Thoracic aorta (tissue), 2 donors: ENCODE data around the gene WAPL. TPM values are rescaled to one million over a fixed set of nuclear protein-coding genes. Genes with fewer than 3 reads are reported as not detected.

ENCODE experiments used
- ATAC-seq: fragments of 150-250 bp; one replicate; pipeline ENCODE4 v1.8.0; 2017; ENCODE audit warnings: low read depth; ENCODE audit not compliant: insufficient number of reproducible peaks, low FRiP score
- DNase-seq: peaks from one replicate; pipeline ENCODE4 v3.0.0-alpha.2; 2020; ENCODE audit warnings: low spot score
- H3K27ac ChIP-seq, 2 donors: fragments of 200-600 bp; sonication (generic); 1 replicate in 1 of 2; 2 replicates in 1 of 2; pipeline ENCODE4 v1.5.1; 2016; ENCODE audit warnings: mild to moderate bottlenecking in 2 of 2, moderate library complexity in 2 of 2
- H3K27me3 ChIP-seq: fragments of 200-600 bp; sonication (generic); replicated peaks from 2 replicates; pipeline ENCODE4 v1.6.0; 2016; ENCODE audit warnings: mild to moderate bottlenecking; ENCODE audit not compliant: insufficient read depth
- H3K36me3 ChIP-seq: fragments of 200-600 bp; sonication (generic); one replicate; pipeline ENCODE4 v1.5.1; 2016
- H3K4me1 ChIP-seq, 2 donors: fragments of 200-600 bp; sonication (generic); 1 replicate in 1 of 2; 2 replicates in 1 of 2; pipeline versions ENCODE4 v1.5.1 to v1.6.0; 2016; ENCODE audit warnings: low read depth in 2 of 2, mild to moderate bottlenecking in 1 of 2; ENCODE audit not compliant: control insufficient read depth in 1 of 2
- H3K4me3 ChIP-seq: fragments of 200-600 bp; sonication (generic); 2 replicates; pipeline ENCODE4 v1.5.1; 2016; ENCODE audit warnings: mild to moderate bottlenecking
- H3K9me3 ChIP-seq: fragments of 200-600 bp; sonication (generic); 2 replicates; pipeline ENCODE4 v1.5.1; 2016
- total RNA-seq, 2 donors: library from RNA; depleted of rRNA; stranded (reverse); fragments of >200 nt; gene quantifications; one replicate each; pipeline versions ENCODE4 v1.1.0 to v1.2.3, GENCODE V29; 2016
- TF ChIP-seq, protein P1 (sequence below): fragments of 200-600 bp; sonication (generic); IDR thresholded peaks from one replicate; pipeline ENCODE4 v1.5.1; 2019; ENCODE audit warnings: antibody characterized with exemption

The WAPL gene
- total RNA-seq, 2 donors from 2014 or later: 25.9 to 52.7 TPM

DNA sequence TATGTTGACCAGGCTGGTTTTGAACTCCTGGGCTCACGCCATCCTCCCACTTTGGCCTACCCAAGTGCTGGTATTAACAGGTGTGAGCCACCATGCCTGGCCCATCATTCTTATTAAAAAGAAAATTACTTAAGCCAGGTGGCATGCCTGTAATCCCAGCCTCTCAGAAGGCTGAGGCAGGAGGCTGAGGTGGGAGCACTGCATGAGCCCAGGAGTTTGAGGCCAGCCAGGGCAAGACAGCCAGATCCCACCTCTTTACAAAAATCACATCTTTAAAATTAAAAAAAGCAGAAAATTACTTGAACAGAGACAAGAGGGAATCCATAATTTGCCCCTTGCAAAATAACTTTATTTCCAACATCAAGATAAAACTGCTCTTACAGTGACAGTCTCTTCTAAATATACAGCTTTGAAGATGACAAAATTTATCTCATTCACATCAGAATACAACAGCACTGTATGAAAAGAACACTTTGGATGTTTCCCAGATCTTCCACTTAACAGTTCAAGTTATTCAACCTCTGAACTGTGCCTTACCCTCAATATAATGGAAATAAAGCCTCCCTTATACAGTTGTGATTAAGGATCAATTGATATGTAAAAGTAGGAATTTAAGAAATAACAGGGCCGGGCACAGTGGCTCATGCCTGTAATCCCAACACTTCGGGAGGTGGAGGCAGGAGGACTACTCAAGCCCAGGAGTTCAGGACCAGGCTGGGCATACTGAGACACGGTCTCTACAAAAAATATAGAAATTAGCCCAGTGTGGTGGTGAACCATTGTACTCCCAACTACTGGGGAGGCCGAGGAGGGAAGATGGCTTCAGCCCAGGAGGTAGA lies 10.3 kb downstream of the WAPL start:
- peaks cover 17% of the 10 kb centered on the region for H3K36me3 ChIP-seq
- no peak overlapping the region for H3K27ac ChIP-seq
- H3K9me3 ChIP-seq: no peaks in the 10 kb centered on the region
- TF ChIP-seq, protein P1, sequence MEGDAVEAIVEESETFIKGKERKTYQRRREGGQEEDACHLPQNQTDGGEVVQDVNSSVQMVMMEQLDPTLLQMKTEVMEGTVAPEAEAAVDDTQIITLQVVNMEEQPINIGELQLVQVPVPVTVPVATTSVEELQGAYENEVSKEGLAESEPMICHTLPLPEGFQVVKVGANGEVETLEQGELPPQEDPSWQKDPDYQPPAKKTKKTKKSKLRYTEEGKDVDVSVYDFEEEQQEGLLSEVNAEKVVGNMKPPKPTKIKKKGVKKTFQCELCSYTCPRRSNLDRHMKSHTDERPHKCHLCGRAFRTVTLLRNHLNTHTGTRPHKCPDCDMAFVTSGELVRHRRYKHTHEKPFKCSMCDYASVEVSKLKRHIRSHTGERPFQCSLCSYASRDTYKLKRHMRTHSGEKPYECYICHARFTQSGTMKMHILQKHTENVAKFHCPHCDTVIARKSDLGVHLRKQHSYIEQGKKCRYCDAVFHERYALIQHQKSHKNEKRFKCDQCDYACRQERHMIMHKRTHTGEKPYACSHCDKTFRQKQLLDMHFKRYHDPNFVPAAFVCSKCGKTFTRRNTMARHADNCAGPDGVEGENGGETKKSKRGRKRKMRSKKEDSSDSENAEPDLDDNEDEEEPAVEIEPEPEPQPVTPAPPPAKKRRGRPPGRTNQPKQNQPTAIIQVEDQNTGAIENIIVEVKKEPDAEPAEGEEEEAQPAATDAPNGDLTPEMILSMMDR: no peak
- ATAC-seq (no peak), DNase-seq (no peak)
- H3K4me3 ChIP-seq: no peak overlapping the region
- H3K27me3 ChIP-seq: no peaks in the 10 kb centered on the region
- peaks cover 29 to 52% of the 10 kb centered on the region in 2 donors for H3K4me1 ChIP-seq

DNA sequence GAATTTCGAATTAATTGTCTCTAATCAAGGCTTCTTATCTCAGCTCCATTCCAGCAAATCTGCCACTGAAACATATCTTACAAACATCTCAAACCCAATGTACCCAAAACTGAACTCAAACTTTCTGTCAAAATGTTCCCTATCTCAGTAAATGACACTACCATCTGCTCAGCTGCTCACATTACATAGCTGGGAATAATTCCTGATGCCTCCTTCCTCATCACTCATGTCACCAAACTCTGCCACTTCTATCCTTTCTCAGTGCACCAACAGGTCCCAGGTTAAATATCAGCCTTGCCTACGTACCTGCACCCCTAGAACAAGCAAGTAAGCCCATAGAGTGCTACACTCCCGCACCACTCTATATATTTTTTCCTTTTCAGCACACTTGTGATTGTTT lies 12.4 kb downstream of the WAPL start:
- no peak overlapping the region for H3K4me3 ChIP-seq
- no peak overlapping the region for H3K27ac ChIP-seq
- TF ChIP-seq, protein P1: no peak
- ATAC-seq: no peak
- peaks cover 33 to 40% of the 10 kb centered on the region in 2 donors for H3K4me1 ChIP-seq
- no peaks in the 10 kb centered on the region for H3K9me3 ChIP-seq
- DNase-seq: no peak
- peaks cover 8% of the 10 kb centered on the region for H3K36me3 ChIP-seq
- no peaks in the 10 kb centered on the region for H3K27me3 ChIP-seq

DNA sequence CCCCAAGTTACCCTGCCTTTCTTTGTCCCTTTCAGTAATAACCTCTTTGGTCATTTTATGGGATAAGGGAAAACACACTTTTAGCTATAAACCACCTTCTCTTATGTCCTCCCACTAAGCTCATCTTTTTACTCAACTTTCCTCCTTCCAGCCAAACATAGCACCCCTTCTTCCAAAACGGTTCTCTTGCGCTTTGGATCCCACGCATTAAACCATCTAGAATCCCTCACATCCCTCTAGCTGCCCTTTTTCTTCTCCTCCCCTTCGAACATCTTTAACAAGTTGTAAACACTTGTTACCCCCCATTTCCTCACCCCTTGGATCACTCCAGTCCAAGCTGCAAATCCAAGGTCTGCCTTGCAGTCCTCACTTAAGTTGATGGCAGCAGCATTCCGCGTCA lies 13.4 kb downstream of the WAPL start:
- TF ChIP-seq, protein P1: no peak
- no peak overlapping the region for H3K27ac ChIP-seq
- peaks cover 32 to 34% of the 10 kb centered on the region in 2 donors for H3K4me1 ChIP-seq
- peaks cover 4% of the 10 kb centered on the region for H3K36me3 ChIP-seq
- DNase-seq (no peak), ATAC-seq (no peak)
- H3K27me3 ChIP-seq: no peaks in the 10 kb centered on the region
- H3K4me3 ChIP-seq: no peak overlapping the region
- H3K9me3 ChIP-seq: no peaks in the 10 kb centered on the region

DNA sequence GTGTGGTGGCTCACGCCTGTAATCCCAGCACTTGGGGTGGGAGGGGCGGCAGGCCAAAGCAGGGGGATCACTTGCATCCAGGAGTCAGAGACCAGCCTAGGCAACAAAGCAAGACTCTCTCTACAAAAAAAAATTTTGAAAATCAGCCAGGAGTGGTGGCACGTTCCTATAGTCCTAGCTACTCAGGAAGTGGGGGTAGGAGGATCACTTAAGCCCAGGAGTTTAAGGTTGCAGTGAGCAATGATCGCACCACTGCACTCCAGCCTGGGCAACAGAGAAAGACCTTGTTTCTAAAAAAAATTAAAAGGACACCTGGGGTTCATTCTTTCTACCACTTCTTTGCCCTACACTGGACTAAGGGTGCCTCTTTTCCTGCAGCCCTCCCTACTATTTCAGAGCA lies 15.1 kb downstream of the WAPL start:
- no peak overlapping the region for H3K4me3 ChIP-seq
- H3K36me3 ChIP-seq: peaks cover 4% of the 10 kb centered on the region
- H3K9me3 ChIP-seq: no peaks in the 10 kb centered on the region
- TF ChIP-seq, protein P1: no peak
- H3K27me3 ChIP-seq: no peaks in the 10 kb centered on the region
- ATAC-seq (no peak), DNase-seq (no peak)
- H3K4me1 ChIP-seq: peaks cover 15 to 33% of the 10 kb centered on the region in 2 donors
- no peak overlapping the region for H3K27ac ChIP-seq

DNA sequence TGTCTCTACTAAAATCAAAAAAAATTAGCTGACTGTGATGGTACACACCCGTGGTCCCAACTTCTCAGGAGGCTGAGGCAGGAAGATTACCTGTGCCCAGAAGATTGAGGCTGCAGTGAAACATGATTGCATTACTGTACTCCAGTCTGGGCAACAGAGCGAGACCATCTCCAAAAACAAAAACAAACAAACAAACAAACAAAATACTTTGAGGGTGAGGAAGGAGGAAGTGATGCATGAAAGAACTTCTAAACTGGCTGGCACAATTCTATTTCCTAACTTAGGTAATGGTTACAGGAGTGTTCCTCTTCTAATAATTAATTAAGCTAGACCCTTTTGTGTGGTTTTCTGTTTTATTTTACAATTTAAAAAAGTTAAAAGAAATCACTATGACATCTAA lies 15.5 kb downstream of the WAPL start:
- TF ChIP-seq, protein P1: no peak
- no peaks in the 10 kb centered on the region for H3K9me3 ChIP-seq
- H3K36me3 ChIP-seq: no peaks in the 10 kb centered on the region
- ATAC-seq (no peak), DNase-seq (no peak)
- H3K27ac ChIP-seq: no peak overlapping the region
- H3K27me3 ChIP-seq: no peaks in the 10 kb centered on the region
- no peak overlapping the region for H3K4me3 ChIP-seq
- H3K4me1 ChIP-seq: peaks cover 12 to 38% of the 10 kb centered on the region in 2 donors
